ENCODE measurements around the gene MINPP1. TPM values are rescaled to one million over a fixed set of nuclear protein-coding genes. Genes with fewer than 3 reads are reported as not detected.

The MINPP1 gene
- total RNA-seq, 4 donors from 2014 or later = 10.8 to 40.3 (median 23.7) TPM

GRCh38 chr10:87558333-87558732 is 53.6 kb downstream of the MINPP1 start:
- no peak for DNase-seq (ENCODE audit: low spot score in 2 of 2)
- TF ChIP-seq CTCF (IDR thresholded peaks at IDR 0.05) = no peak
- TF ChIP-seq POLR2A (IDR thresholded peaks at IDR 0.05) = no peak
- intact Hi-C loops (cut with DNase I; ENCODE audit: low total_unique reads) = no loop called here
- no peak overlapping the region for H3K4me3 ChIP-seq (ENCODE audit: low read depth, poor library complexity, severe bottlenecking)
- 71 to 93% methylated on average over 1 of the region's 1 CpG for WGBS, 2 donors

- WGBS, 2 donors = 65 to 81% methylated on average over 3 of the region's 3 CpGs
These were observed 54.7 kb downstream of the MINPP1 start for GRCh38 chr10:87559392-87559791.

GRCh38 chr10:87560495-87561129 is 55.9 kb downstream of the MINPP1 start:
- intact Hi-C loops (cut with DNase I; ENCODE audit: low total_unique reads) = no loop called here
- TF ChIP-seq POLR2A (IDR thresholded peaks at IDR 0.05) (no peak), CTCF (IDR thresholded peaks at IDR 0.05) (no peak)
- H3K4me3 ChIP-seq (ENCODE audit: low read depth, poor library complexity, severe bottlenecking) = no peak overlapping the region
- DNase-seq (ENCODE audit: low spot score in 2 of 2) = no peak
- WGBS, 2 donors = 87 to 88% methylated on average over 5 of the region's 5 CpGs

More at GRCh38 chr10:87559392-87559791, 54.7 kb downstream of the MINPP1 start:
- TF ChIP-seq POLR2A (IDR thresholded peaks at IDR 0.05) = no peak
- no peak for TF ChIP-seq CTCF (IDR thresholded peaks at IDR 0.05)
- intact Hi-C loops (cut with DNase I; ENCODE audit: low total_unique reads) = no loop called here
- no peak overlapping the region for H3K4me3 ChIP-seq (ENCODE audit: low read depth, poor library complexity, severe bottlenecking)
- no peak for DNase-seq (ENCODE audit: low spot score in 2 of 2)

GRCh38 chr10:87562750-87563149 is 58.1 kb downstream of the MINPP1 start:
- WGBS, 2 donors = 92 to 96% methylated on average over 9 of the region's 9 CpGs
- no peak overlapping the region for H3K4me3 ChIP-seq (ENCODE audit: low read depth, poor library complexity, severe bottlenecking)
- intact Hi-C loops (cut with DNase I; ENCODE audit: low total_unique reads) = no loop called here
- TF ChIP-seq POLR2A (IDR thresholded peaks at IDR 0.05) (no peak), CTCF (IDR thresholded peaks at IDR 0.05) (no peak)
- no peak for DNase-seq (ENCODE audit: low spot score in 2 of 2)

GRCh38 chr10:87565010-87565409 is 60.3 kb downstream of the MINPP1 start:
- intact Hi-C loops (cut with DNase I; ENCODE audit: low total_unique reads) = no loop called here
- H3K4me3 ChIP-seq (ENCODE audit: low read depth, poor library complexity, severe bottlenecking) = no peak overlapping the region
- no peak for DNase-seq (ENCODE audit: low spot score in 2 of 2)
- TF ChIP-seq CTCF (IDR thresholded peaks at IDR 0.05) = no peak
- no peak for TF ChIP-seq POLR2A (IDR thresholded peaks at IDR 0.05)

- H3K4me3 ChIP-seq (ENCODE audit: low read depth, poor library complexity, severe bottlenecking) = no peak overlapping the region
- intact Hi-C loops (cut with DNase I; ENCODE audit: low total_unique reads) = no loop called here
- 80 to 86% methylated on average over 3 of the region's 3 CpGs for WGBS, 2 donors
- no peak for TF ChIP-seq POLR2A (IDR thresholded peaks at IDR 0.05)
- no peak for TF ChIP-seq CTCF (IDR thresholded peaks at IDR 0.05)
- DNase-seq (ENCODE audit: low spot score in 2 of 2) = no peak
These were observed 71.2 kb downstream of the MINPP1 start for GRCh38 chr10:87575851-87576250.
